ENCODE measurements around the gene HNRNPDL. TPM values are rescaled to one million over a fixed set of nuclear protein-coding genes. Genes with fewer than 3 reads are reported as not detected.

The HNRNPDL gene
- total and polyA plus RNA-seq, 2 experiments from 2014 or later, result 243 to 354 TPM

DNA sequence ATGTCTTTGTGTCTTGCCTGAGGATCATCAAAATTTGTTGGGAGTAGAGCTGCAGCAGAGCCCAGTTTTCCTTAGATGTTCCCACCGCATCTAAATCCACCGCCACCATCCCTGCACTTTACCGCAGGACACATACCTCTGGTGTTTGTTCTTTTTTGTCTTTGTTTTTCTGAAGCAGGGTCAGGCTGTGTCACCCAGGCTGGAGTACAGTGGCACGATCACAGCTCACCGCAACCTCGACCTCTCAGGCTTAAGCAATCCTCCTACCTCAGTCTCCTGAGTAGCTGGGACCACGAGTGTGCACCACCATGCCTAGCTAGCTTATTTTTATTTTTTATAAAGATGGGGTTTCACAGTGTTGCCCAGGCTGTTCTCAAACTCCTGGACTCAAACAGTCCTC lies 4.7 kb upstream of the HNRNPDL start (continued):
- TF ChIP-seq, protein P1, sequence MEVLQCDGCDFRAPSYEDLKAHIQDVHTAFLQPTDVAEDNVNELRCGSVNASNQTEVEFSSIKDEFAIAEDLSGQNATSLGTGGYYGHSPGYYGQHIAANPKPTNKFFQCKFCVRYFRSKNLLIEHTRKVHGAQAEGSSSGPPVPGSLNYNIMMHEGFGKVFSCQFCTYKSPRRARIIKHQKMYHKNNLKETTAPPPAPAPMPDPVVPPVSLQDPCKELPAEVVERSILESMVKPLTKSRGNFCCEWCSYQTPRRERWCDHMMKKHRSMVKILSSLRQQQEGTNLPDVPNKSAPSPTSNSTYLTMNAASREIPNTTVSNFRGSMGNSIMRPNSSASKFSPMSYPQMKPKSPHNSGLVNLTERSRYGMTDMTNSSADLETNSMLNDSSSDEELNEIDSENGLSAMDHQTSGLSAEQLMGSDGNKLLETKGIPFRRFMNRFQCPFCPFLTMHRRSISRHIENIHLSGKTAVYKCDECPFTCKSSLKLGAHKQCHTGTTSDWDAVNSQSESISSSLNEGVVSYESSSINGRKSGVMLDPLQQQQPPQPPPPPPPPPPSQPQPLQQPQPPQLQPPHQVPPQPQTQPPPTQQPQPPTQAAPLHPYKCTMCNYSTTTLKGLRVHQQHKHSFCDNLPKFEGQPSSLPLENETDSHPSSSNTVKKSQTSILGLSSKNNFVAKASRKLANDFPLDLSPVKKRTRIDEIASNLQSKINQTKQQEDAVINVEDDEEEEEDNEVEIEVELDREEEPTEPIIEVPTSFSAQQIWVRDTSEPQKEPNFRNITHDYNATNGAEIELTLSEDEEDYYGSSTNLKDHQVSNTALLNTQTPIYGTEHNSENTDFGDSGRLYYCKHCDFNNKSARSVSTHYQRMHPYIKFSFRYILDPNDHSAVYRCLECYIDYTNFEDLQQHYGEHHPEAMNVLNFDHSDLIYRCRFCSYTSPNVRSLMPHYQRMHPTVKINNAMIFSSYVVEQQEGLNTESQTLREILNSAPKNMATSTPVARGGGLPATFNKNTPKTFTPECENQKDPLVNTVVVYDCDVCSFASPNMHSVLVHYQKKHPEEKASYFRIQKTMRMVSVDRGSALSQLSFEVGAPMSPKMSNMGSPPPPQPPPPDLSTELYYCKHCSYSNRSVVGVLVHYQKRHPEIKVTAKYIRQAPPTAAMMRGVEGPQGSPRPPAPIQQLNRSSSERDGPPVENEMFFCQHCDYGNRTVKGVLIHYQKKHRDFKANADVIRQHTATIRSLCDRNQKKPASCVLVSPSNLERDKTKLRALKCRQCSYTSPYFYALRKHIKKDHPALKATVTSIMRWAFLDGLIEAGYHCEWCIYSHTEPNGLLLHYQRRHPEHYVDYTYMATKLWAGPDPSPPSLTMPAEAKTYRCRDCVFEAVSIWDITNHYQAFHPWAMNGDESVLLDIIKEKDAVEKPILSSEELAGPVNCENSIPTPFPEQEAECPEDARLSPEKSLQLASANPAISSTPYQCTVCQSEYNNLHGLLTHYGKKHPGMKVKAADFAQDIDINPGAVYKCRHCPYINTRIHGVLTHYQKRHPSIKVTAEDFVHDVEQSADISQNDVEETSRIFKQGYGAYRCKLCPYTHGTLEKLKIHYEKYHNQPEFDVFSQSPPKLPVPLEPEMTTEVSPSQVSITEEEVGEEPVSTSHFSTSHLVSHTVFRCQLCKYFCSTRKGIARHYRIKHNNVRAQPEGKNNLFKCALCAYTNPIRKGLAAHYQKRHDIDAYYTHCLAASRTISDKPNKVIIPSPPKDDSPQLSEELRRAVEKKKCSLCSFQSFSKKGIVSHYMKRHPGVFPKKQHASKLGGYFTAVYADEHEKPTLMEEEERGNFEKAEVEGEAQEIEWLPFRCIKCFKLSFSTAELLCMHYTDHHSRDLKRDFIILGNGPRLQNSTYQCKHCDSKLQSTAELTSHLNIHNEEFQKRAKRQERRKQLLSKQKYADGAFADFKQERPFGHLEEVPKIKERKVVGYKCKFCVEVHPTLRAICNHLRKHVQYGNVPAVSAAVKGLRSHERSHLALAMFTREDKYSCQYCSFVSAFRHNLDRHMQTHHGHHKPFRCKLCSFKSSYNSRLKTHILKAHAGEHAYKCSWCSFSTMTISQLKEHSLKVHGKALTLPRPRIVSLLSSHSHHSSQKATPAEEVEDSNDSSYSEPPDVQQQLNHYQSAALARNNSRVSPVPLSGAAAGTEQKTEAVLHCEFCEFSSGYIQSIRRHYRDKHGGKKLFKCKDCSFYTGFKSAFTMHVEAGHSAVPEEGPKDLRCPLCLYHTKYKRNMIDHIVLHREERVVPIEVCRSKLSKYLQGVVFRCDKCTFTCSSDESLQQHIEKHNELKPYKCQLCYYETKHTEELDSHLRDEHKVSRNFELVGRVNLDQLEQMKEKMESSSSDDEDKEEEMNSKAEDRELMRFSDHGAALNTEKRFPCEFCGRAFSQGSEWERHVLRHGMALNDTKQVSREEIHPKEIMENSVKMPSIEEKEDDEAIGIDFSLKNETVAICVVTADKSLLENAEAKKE (CRISPR knock-in tag; IDR thresholded peaks at IDR 0.05), result no peak
- TF ChIP-seq STAT1 (IDR thresholded peaks at IDR 0.05; ENCODE audit: unreplicated experiment), result no peak

DNA sequence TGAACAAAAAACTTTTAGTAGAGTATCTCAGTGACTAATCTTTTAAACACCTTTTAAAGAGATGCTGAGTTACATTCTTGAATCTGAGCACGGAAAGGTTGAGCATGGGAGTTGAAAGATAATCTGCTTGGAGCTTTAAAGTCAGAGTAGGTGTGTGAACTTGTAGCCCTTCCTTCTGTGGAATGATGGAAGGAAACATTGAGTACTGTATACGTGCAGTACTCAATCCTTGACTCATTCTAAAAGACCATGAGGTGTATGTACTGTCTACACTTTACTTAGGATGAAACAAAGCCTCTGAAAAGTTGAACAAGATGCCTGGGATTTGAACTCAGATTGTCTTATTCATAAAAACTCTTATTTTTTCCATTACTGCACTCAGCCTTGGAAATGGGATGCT lies 3.5 kb upstream of the HNRNPDL start:
- Mint-ChIP-seq H3K27me3 (ENCODE audit: insufficient read depth, low read depth, poor library complexity) (peaks cover 16% of the 10 kb centered on the region), H3K4me3 (0 out of 3 replicates have a peak overlapping the region, but pooled peaks have one; percentile 27), H3K36me3 (ENCODE audit: low read depth) (peaks cover 53% of the 10 kb centered on the region), H3K9me3 (peaks cover 3% of the 10 kb centered on the region; the same call in 1 of the 3 replicates), H3K4me1 (peaks cover 28% of the 10 kb centered on the region), H3K27ac (no peak overlapping the region)
- Histone ChIP-seq H4K20me1 (replicated peaks; ENCODE audit: insufficient read depth) (peaks cover 74% of the 10 kb centered on the region), H3F3A (replicated peaks; ENCODE audit: low read depth) (0 out of 2 replicates have a peak, but pooled peaks cover 7% of the 10 kb centered on the region), H2AFZ (no peak overlapping the region), H3K27ac (ENCODE audit: low read depth) (no peak overlapping the region; the same call in 1 of the 2 replicates), H3K79me2 (replicated peaks; ENCODE audit: insufficient read depth) (peaks cover 89% of the 10 kb centered on the region), H3K9me2 (ENCODE audit: insufficient read depth) (no peaks in the 10 kb centered on the region), H3K27me3 (ENCODE audit: insufficient read depth) (no peaks in the 10 kb centered on the region), H3K4me3 (no peak overlapping the region), H3K36me3 (ENCODE audit: insufficient read depth) (peaks cover 16% of the 10 kb centered on the region; the same call in 1 of the 2 replicates), H3K4me2 (peak overlapping the region; percentile 45; the same call in 1 of the 2 replicates), H3K4me1 (ENCODE audit: insufficient read depth) (peaks cover 32% of the 10 kb centered on the region)
- ATAC-seq (no peak), DNase-seq (ENCODE audit: low spot score) (no peak)
- no peak for TF ChIP-seq ZNF331 (CRISPR knock-in tag; IDR thresholded peaks at IDR 0.05; ENCODE audit: low read depth)
- TF ChIP-seq STAT1 (IDR thresholded peaks at IDR 0.05; ENCODE audit: unreplicated experiment), result no peak
- no peak for TF ChIP-seq CREB1 (CRISPR knock-in tag; IDR thresholded peaks at IDR 0.05; ENCODE audit: low read depth)
- TF ChIP-seq, protein P2, sequence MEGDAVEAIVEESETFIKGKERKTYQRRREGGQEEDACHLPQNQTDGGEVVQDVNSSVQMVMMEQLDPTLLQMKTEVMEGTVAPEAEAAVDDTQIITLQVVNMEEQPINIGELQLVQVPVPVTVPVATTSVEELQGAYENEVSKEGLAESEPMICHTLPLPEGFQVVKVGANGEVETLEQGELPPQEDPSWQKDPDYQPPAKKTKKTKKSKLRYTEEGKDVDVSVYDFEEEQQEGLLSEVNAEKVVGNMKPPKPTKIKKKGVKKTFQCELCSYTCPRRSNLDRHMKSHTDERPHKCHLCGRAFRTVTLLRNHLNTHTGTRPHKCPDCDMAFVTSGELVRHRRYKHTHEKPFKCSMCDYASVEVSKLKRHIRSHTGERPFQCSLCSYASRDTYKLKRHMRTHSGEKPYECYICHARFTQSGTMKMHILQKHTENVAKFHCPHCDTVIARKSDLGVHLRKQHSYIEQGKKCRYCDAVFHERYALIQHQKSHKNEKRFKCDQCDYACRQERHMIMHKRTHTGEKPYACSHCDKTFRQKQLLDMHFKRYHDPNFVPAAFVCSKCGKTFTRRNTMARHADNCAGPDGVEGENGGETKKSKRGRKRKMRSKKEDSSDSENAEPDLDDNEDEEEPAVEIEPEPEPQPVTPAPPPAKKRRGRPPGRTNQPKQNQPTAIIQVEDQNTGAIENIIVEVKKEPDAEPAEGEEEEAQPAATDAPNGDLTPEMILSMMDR (conservative IDR thresholded peaks at IDR 0.05; ENCODE audit: low read depth in 2 of 2), result no peak
- no peak for TF ChIP-seq ZNF114 (CRISPR knock-in tag; IDR thresholded peaks at IDR 0.05)
- TF ChIP-seq, protein P1 (CRISPR knock-in tag; IDR thresholded peaks at IDR 0.05), result no peak
- no peak for TF ChIP-seq EZH2 (IDR thresholded peaks at IDR 0.05; ENCODE audit: low read depth, unreplicated experiment)

All from GM23338 (cell line).